ENCODE data around the gene PROM1.

The PROM1 gene

DNA sequence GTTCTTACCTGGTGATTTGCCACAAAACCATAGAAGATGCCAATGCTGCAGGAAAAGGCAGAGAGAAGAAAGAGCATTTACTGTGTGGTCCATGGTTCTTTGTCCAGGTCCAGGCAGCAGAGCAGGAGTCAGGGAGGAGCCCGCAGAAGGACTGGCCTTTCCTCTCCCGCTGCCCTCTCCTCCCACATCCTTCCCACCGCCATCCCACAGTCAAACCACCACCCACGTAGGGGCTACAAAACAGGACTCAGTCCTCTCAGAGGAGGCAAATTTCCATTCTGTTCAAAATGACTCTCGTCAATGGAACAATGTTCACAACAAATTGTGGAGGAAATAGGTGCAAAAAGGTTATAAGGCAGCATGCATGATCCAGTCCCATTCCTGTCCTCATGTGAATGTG is 58.6 kb downstream of the PROM1 start:
- DNase-seq, result no peak

- no peak for DNase-seq
Observed at GRCh38 chr4:16023776-16024408, 59.9 kb downstream of the PROM1 start.

DNA sequence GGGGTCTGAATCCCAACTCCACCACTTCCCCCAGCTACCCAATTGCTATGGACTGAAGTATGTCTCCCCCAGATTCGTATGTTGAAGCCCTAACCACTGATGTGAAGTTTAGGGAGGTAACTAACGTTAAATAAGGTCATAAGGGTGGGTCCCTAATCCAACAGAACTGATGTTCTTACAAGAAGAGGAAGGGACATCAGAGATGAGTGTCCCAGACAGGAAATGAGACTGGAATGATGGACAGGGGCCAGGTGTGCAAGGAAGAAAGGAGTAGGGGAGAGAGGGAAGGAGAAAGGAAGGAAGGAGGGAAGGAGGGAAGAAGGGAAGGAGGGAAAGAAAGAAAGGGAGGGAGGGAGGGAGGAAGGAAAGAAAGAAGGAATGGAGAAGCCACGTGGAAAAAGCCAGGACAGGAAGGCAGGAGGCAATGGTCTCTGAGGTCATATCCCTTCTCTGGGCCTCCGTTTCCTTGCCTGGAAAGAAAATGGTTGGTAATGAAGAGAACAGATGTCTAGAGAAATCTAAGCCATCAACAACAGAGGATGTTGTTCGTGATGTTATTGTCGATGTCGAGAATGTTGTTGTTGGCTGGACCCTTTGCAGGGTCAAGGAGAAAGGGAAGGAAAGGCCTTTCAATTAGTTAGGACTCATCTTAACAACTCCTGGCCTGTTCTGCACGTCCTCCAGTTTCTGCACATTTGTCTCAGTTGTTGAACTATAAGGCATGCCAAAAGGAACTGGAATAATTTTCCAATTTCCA is 61.8 kb downstream of the PROM1 start:
- no peak for DNase-seq

DNA sequence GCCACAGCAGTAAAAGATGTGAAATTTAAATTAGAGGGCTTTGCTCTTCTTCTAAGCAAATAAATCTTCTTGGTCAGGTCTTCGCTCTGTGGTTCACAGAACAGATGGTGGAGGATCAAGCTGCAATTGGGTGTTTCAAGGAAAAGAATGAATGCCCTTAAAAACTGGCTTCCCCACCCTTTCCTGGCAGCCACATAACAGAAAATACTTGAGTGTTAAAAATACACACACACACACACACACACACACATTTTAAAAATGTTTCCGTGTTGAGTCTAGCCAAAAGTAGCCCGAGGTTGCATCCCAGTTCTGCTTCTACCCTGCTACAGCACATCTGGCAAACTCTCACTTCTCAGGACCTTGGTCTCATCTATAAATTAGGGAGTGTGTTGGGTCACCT is 64.2 kb downstream of the PROM1 start:
- no peak for DNase-seq

GRCh38 chr4:16018841-16019240 is 65.0 kb downstream of the PROM1 start:
- DNase-seq, result no peak

GRCh38 chr4:16018061-16018676 is 65.7 kb downstream of the PROM1 start:
- DNase-seq, result no peak

DNA sequence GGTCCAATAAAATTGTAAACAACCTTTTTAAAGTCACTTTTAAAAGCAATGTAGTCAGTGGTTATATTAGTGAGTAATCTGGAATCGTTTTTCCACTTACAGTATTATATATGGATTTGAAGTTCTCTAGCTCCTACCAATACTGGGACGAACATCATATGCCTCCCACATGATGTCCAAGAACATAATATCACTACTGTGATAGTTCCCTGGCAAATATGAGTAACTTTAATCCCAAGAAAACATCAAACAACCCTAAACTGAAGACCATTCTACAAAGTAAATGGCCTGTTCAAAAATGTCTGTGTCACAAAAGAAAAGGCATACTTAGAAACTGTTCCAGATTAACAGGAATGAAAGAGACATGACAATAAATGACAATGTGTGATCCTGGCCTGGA is 67.3 kb downstream of the PROM1 start:
- DNase-seq, result no peak

DNA sequence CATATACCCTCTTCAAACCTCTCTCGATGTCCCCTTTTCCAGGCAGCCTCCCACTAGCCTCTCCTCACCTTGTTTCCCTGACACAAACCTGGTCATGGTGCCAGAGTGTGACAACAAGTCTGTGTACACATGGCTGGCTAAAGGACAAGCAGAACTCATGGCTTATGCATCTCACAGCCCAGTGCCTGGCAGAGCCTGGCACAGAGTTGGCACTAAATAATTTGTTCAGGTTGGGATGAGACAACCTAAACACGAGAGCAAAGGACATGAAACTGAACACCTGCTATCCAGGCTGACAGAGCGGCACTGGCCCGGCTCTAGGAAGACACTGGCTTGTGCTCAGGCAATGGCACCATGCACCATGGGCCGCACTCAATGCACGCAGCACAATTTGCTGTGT is 72.7 kb downstream of the PROM1 start:
- no peak for DNase-seq

DNA sequence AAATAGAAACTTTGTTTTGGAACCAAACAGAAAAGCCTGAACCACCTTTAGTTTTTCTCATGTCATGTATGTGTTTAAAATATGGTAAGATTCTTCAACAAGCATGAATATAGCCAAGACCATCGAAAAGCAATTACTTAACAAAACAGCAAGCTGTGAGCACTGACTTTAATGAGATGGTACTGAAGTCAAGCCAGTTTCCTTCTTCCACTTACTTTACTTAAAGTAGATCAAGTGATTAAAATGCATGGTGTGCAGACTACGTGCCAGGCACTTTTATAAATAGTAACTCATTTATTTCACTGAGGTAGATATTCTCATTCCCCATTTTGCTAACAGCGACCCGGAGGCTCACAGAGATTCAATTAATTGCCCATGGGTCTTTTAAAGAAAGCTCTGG is 74.7 kb downstream of the PROM1 start:
- no peak for DNase-seq

DNA sequence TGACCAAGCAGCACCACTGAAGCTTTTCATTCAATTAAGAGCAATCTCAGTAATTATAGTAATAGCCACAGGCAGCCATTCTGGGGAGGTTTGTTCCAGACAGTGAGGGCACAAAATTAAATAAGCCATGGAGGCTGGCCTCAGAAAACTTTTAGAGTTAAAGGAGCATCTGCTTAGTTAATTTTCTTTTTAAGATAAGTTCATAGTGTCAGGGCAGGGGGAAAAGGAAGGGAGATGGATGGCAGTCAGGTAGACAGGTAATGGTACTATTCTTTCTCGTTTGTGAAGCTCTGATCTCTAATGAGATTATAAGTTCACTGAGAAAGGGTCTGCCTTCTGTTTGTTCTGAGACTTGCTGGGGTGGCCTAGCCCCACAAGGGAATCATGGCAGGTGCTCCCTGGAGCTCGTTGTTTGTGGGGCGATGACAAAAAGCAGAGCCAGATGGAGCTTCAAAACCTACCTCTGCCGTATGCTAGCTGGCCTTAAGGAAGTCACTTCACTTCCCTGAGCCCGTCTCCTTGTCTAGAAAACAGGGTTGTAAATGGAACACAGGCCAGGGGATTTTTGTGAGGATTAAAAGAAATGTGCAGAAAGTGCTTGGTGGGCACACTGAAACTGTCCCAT is 76.2 kb downstream of the PROM1 start:
- DNase-seq, result no peak

- no peak for DNase-seq
Observed at GRCh38 chr4:16006771-16007446, 76.9 kb downstream of the PROM1 start.

DNA sequence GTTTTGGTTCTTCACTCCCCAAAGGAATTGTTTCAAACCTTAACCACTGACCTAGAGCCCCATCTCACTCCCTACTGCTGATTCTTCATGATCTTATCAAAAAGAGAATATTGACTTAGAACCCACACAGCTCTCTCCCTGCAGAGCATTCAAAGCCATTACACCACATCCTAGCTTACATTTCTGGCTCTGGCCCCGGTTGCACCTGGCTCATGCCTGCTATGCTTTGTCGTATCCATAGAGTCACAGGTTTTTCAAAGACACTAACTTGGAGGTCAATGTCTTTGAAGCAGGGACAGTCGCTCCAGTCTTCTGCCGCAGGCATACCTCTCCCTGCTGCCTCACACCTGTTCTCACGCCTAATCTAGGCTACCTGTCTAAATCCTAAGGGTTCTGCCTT is 78.1 kb downstream of the PROM1 start:
- no peak for DNase-seq

GRCh38 chr4:16001484-16001858 is 82.4 kb downstream of the PROM1 start:
- peak; percentile 33 to 71 for DNase-seq

DNA sequence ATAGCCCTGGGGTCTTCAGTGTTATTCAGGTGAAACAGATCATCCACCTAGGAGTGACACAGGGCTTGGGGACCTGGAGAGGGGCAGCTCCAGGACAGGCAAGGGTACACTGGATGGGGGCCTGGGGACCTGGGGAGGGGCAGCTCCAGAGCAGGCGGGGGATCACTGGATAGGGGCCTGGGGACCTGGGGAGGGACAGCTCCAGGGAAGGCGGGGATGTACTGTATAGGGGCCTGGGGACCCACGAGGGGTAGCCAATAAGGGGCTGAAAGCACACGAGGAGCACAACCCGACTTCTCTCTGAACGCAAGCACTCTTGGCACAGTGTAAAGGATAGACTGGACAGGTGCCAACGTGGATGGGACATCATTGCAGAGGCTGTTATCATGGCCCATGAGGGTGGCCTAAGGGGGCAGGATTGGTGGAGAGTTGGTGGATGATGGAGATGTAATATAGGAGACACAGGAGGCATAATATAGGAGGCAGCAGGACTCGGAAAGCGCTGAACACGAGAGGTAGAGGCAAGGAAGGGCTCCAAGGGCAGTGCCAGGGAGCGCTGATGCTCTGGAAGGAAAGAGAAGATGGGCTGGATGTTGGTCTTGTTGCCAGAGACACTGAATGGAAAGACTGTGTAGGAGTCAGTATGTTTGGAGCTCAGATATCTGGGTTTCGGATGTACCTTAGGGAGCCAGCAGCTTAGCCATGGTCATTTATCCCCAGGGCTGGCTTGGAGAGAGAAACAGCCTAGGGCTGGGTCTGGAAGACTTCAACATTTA is 82.9 kb downstream of the PROM1 start:
- no peak for DNase-seq

- DNase-seq, result no peak
Observed at GRCh38 chr4:15996773-15997172, 87.0 kb downstream of the PROM1 start.

DNA sequence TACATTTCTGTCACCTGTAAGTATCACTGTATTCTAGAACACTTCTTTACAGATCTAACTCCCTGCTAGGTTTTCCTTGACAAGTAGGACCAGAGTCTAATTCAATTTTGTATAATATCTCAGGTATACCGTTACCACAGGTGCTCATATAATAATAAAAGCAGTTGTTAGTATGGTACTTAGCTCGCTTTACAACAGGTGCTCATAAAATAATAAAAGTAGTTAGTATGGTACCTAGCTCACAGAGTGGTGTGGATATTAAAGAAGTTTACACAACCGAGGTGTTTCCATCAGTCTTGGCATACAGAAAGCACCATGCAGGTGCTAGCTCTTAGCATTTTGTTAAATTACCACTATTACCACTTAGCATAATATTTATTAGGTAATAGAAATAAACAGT is 88.0 kb downstream of the PROM1 start:
- no peak for DNase-seq

DNA sequence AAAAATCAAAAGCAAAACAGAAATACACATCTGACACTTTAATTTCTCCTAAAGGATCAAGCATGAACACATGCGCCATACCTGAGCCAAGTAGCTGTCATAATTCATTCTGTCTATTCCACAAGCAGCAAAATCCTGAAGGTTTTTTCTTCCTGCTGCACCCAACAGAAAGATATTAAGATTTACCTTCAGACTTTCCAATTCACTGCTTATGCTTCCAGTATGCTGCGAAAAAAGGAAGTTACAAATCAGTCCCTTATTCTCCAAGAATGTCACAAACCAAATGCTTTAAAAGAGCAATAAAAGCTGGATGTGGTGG is 91.7 kb downstream of the PROM1 start:
- no peak for DNase-seq

GRCh38 chr4:15990570-15991285 is 93.1 kb downstream of the PROM1 start:
- no peak for DNase-seq

- DNase-seq, result no peak
Observed at GRCh38 chr4:15989424-15989823, 94.4 kb downstream of the PROM1 start.

GRCh38 chr4:15988222-15988621 is 95.6 kb downstream of the PROM1 start:
- DNase-seq, result no peak

DNA sequence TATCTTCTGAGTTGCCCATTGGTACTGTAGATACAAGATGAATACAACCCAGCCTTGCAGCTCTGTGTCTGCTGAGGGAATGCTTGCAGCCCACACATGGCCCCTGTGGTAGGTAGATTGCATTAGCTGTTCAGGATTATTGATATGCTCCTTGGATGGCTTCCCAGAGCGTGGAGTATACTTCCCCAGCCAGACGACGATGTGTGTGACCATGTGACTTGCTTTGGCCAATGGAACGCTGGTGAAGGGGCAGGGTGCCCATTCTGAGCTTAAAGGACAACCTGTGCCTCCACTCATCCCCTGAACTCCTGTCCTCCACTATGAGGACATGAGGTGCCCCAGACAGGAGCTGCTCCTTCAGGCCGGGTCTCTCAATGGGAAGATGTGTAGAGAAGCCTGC is 96.9 kb downstream of the PROM1 start:
- no peak for DNase-seq

- no peak for DNase-seq
Observed at GRCh38 chr4:15983610-15984009, 100.2 kb downstream of the PROM1 start.

Measured in NCI-H526 (cell line).